ENCODE measurements around the gene KCNQ5. TPM values are rescaled to one million over a fixed set of nuclear protein-coding genes. Genes with fewer than 3 reads are reported as not detected.

The KCNQ5 gene
- total RNA-seq, 1 experiment from 2014 or later, result 9.4 TPM

DNA sequence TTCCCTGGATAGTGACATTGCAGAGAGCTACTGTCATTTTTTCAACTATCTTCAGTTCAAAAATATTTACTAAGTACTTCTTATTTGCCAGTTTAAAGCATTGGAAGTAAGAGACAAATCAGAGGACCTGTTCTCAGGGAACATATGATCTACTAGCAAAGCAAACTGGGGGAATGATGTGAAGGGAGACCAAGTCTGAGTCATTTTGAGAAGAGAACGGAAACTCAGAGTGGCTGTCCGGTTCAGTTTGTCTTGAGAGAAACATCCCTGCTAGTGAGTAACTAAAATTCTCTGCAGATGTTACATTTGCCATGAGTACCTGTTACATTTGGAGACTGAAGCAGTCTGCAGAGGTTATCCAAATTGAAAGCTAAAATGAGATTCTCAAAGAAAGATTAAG lies 118.3 kb downstream of the KCNQ5 start:
- Histone ChIP-seq H3K27ac (ENCODE audit: low read length) (no peak overlapping the region), H3K9me3 (ENCODE audit: control insufficient read depth, insufficient read depth, low read depth, low read length) (no peaks in the 10 kb centered on the region), H3K4me3 (ENCODE audit: low read depth in 2 of 2, low read length in 2 of 2) (no peak overlapping the region), H3K4me1 (ENCODE audit: control insufficient read depth, insufficient read depth, low read length) (no peaks in the 10 kb centered on the region), H3K36me3 (ENCODE audit: control insufficient read depth, insufficient read depth, low read length) (no peaks in the 10 kb centered on the region), H3K27me3 (ENCODE audit: control insufficient read depth, insufficient read depth, low read length) (no peaks in the 10 kb centered on the region)
- CTCF ChIA-PET, result no interaction called here
- TF ChIP-seq SIN3A (IDR thresholded peaks at IDR 0.05; ENCODE audit: borderline replicate concordance, insufficient read depth, low read depth, low read length) (no peak), POLR2AphosphoS5 (IDR thresholded peaks at IDR 0.05; ENCODE audit: low read depth, low read length) (no peak), TCF7L2 (IDR thresholded peaks at IDR 0.05; ENCODE audit: low read depth, low read length) (no peak)
- TF ChIP-seq, protein P1, sequence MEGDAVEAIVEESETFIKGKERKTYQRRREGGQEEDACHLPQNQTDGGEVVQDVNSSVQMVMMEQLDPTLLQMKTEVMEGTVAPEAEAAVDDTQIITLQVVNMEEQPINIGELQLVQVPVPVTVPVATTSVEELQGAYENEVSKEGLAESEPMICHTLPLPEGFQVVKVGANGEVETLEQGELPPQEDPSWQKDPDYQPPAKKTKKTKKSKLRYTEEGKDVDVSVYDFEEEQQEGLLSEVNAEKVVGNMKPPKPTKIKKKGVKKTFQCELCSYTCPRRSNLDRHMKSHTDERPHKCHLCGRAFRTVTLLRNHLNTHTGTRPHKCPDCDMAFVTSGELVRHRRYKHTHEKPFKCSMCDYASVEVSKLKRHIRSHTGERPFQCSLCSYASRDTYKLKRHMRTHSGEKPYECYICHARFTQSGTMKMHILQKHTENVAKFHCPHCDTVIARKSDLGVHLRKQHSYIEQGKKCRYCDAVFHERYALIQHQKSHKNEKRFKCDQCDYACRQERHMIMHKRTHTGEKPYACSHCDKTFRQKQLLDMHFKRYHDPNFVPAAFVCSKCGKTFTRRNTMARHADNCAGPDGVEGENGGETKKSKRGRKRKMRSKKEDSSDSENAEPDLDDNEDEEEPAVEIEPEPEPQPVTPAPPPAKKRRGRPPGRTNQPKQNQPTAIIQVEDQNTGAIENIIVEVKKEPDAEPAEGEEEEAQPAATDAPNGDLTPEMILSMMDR (IDR thresholded peaks at IDR 0.05), result no peak
- TF ChIP-seq, protein P2, sequence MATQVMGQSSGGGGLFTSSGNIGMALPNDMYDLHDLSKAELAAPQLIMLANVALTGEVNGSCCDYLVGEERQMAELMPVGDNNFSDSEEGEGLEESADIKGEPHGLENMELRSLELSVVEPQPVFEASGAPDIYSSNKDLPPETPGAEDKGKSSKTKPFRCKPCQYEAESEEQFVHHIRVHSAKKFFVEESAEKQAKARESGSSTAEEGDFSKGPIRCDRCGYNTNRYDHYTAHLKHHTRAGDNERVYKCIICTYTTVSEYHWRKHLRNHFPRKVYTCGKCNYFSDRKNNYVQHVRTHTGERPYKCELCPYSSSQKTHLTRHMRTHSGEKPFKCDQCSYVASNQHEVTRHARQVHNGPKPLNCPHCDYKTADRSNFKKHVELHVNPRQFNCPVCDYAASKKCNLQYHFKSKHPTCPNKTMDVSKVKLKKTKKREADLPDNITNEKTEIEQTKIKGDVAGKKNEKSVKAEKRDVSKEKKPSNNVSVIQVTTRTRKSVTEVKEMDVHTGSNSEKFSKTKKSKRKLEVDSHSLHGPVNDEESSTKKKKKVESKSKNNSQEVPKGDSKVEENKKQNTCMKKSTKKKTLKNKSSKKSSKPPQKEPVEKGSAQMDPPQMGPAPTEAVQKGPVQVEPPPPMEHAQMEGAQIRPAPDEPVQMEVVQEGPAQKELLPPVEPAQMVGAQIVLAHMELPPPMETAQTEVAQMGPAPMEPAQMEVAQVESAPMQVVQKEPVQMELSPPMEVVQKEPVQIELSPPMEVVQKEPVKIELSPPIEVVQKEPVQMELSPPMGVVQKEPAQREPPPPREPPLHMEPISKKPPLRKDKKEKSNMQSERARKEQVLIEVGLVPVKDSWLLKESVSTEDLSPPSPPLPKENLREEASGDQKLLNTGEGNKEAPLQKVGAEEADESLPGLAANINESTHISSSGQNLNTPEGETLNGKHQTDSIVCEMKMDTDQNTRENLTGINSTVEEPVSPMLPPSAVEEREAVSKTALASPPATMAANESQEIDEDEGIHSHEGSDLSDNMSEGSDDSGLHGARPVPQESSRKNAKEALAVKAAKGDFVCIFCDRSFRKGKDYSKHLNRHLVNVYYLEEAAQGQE (IDR thresholded peaks at IDR 0.05; ENCODE audit: insufficient read depth in 1 of 2, low read depth in 2 of 2, low read length in 1 of 2), result no peak
- POLR2A ChIA-PET, result no interaction called here
- in situ Hi-C loops (cut with HindIII; ENCODE audit: low pct_unique_long_range_greater_than_20kb, low sequenced_read_pairs), result no loop called here
- intact Hi-C loops (cut with micrococcal nuclease; ENCODE audit: unreplicated experiment), result no loop called here
- DNase-seq (ENCODE audit: low read depth, low spot score) (no peak), ATAC-seq (no peak)
- BruUV-seq (replicated peaks), result no TSS peak

DNA sequence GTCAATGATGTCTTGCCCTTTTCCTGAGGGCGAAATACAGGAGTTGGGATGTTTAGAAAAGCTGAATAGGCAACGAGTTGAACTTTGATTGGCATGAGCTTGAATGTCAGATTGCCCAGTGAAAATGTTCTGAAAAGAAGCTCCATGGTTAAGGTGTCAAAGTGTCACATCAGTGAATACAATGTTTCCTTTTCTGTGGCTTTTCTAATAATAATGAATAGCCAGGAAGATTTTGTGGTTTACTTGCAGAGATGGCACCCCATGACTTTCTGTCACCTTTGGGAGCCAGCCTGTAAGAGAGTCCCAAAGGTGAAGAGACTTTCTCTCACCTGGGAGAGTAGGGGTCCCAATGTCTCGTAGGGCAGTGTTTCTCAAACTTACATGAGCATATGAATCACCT lies 119.2 kb downstream of the KCNQ5 start:
- intact Hi-C loops (cut with micrococcal nuclease; ENCODE audit: unreplicated experiment), result no loop called here
- BruUV-seq (replicated peaks), result no TSS peak
- ChIA-PET CTCF (no interaction called here), POLR2A (interaction anchor here (0.6 kb wide), 1 partner anchor 566 kb away, joined by 3 read pairs; no protein-coding TSS in a partner anchor)
- Histone ChIP-seq H3K4me3 (ENCODE audit: low read depth in 2 of 2, low read length in 2 of 2) (no peak overlapping the region), H3K4me1 (ENCODE audit: control insufficient read depth, insufficient read depth, low read length) (no peaks in the 10 kb centered on the region), H3K27me3 (ENCODE audit: control insufficient read depth, insufficient read depth, low read length) (no peaks in the 10 kb centered on the region), H3K36me3 (ENCODE audit: control insufficient read depth, insufficient read depth, low read length) (no peaks in the 10 kb centered on the region), H3K27ac (ENCODE audit: low read length) (no peak overlapping the region), H3K9me3 (ENCODE audit: control insufficient read depth, insufficient read depth, low read depth, low read length) (no peaks in the 10 kb centered on the region)
- TF ChIP-seq POLR2AphosphoS5 (IDR thresholded peaks at IDR 0.05; ENCODE audit: low read depth, low read length), result no peak
- TF ChIP-seq, protein P1 (IDR thresholded peaks at IDR 0.05), result no peak
- no peak for TF ChIP-seq SIN3A (IDR thresholded peaks at IDR 0.05; ENCODE audit: borderline replicate concordance, insufficient read depth, low read depth, low read length)
- TF ChIP-seq, protein P2 (IDR thresholded peaks at IDR 0.05; ENCODE audit: insufficient read depth in 1 of 2, low read depth in 2 of 2, low read length in 1 of 2), result no peak
- TF ChIP-seq TCF7L2 (IDR thresholded peaks at IDR 0.05; ENCODE audit: low read depth, low read length), result no peak
- in situ Hi-C loops (cut with HindIII; ENCODE audit: low pct_unique_long_range_greater_than_20kb, low sequenced_read_pairs), result no loop called here
- ATAC-seq (no peak), DNase-seq (ENCODE audit: low read depth, low spot score) (no peak)

All from Panc1 (cell line).